GM12878 (cell line): ENCODE measurements around the gene MCOLN1. TPM values are rescaled to one million over a fixed set of nuclear protein-coding genes. Genes with fewer than 3 reads are reported as not detected.

Source experiments
- CEBPZ ChIP-seq: fragments of 150-350 bp; IDR thresholded peaks from 2 replicates; pipeline ENCODE4 v1.6.1; 2016; ENCODE audit warnings: low read depth, low read length
- HDAC6 ChIP-seq: fragments of 200-600 bp; sonication (generic); IDR thresholded peaks from one replicate; pipeline ENCODE4 v1.8.0; 2017; ENCODE audit warnings: antibody characterized with exemption; ENCODE audit not compliant: unreplicated experiment
- NR2C1 ChIP-seq: fragments of 450-650 bp; IDR thresholded peaks from 2 replicates; pipeline ENCODE4 v1.6.1; 2017; ENCODE audit warnings: antibody characterized with exemption, mild to moderate bottlenecking, moderate library complexity
- POU2F2 ChIP-seq: IDR thresholded peaks from 3 replicates; pipeline ENCODE4 v1.6.1; 2011; ENCODE audit warnings: low read depth, mild to moderate bottlenecking, low read length, borderline replicate concordance
- PRDM15 ChIP-seq: fragments of 450-650 bp; formaldehyde crosslinking; IDR thresholded peaks from 2 replicates; pipeline ENCODE4 v1.4.0; 2020; ENCODE audit warnings: mild to moderate bottlenecking, moderate library complexity
- REST ChIP-seq: IDR thresholded peaks from 2 replicates; pipeline ENCODE4 v1.6.1; 2012; ENCODE audit warnings: mild to moderate bottlenecking, low read depth, low read length
- SRF ChIP-seq, 2 experiments: IDR thresholded peaks; 2 replicates each; pipeline ENCODE4 v1.6.1; 2011; ENCODE audit warnings: low read depth in 2 of 2, low read length in 2 of 2, mild to moderate bottlenecking in 1 of 2, moderate library complexity in 1 of 2
- YBX1 ChIP-seq: fragments of 450-650 bp; IDR thresholded peaks from 2 replicates; pipeline ENCODE4 v1.6.1; 2016; ENCODE audit warnings: antibody characterized with exemption
- ZBTB4 ChIP-seq: fragments of 450-650 bp; formaldehyde crosslinking; IDR thresholded peaks from 2 replicates; pipeline ENCODE4 v1.4.0; 2022; ENCODE audit warnings: mild to moderate bottlenecking, moderate library complexity
- polyA plus RNA-seq, 11 experiments: library from polyadenylated mRNA; depleted of rRNA in 4 of 11; unstranded in 6 of 11; stranded (reverse) in 5 of 11; fragments of >200 nt; fragmentation: Nextera tagmentation in 4 of 11; fragmentation: Illumina TruSeq in 1 of 11; extraction: Ambion mirVana in 4 of 11; extraction: Trizol in 1 of 11; gene quantifications; 1 replicate in 1 of 11; 2 replicates in 10 of 11; pipeline versions ENCODE4 v1.2.1 to v1.2.3, GENCODE V29; 2011 to 2016; ENCODE audit warnings: inconsistent platforms in 2 of 11, missing spikeins in 2 of 11, low read depth in 1 of 11
- total RNA-seq, 4 experiments: library from RNA; depleted of rRNA in 3 of 4; stranded (reverse); fragments of >200 nt in 3 of 4; fragmentation: Illumina TruSeq in 1 of 4; extraction: Trizol in 1 of 4; gene quantifications; 2 replicates each; pipeline versions ENCODE4 v1.2.1 to v1.2.3, GENCODE V29; 2013 to 2021

Gene MCOLN1
- total and polyA plus RNA-seq, 10 of the 15 experiments (the other 5 are each of a cell fraction or from before 2014, with no cell fraction given) = 0.42 to 15.6 (median 4.9) TPM

GRCh38 chr19:7480222-7480969 is 42.0 kb upstream of the MCOLN1 start (continued):
- no peak for TF ChIP-seq CEBPZ
- TF ChIP-seq PRDM15 (CRISPR knock-in tag) = no peak
- TF ChIP-seq NR2C1 = no peak
- no peak for TF ChIP-seq YBX1
- TF ChIP-seq SRF (IDR thresholded peaks at IDR 0.05; ENCODE audit: low read depth in 2 of 2, low read length in 2 of 2) = no peak
- TF ChIP-seq POU2F2 = no peak
- TF ChIP-seq ZBTB4 (CRISPR knock-in tag) = no peak
- TF ChIP-seq REST = no peak
- TF ChIP-seq HDAC6 = no peak
